HG03558 (cell line): ENCODE data around the gene GCN1.
"Not testable (repeated sequence)": the region's sequence is repeated elsewhere in the genome, so short reads cannot be mapped to it uniquely, and the experiment has no call there.

Experiments used
- ATAC-seq: cut with Tn5 transposase; IDR thresholded peaks from one replicate; pipeline ENCODE4 v1.9.1; 2021; ENCODE audit warnings: moderate number of reproducible peaks; ENCODE audit not compliant: unreplicated experiment; ENCODE audit errors: extremely low read depth

The GCN1 gene

GRCh38 chr12:120194534-120195395, at the start of gene GCN1:
Gene GCN1 (minus strand): TSS chr12:120194715. CDS start chr12:120194697, 18 bp downstream.
- no peak for ATAC-seq

- no peak for ATAC-seq
Observed at GRCh38 chr12:120242971-120243699, 48.6 kb upstream of the GCN1 start.

- ATAC-seq, result no peak
Observed at GRCh38 chr12:120242275-120242799, 47.8 kb upstream of the GCN1 start.

GRCh38 chr12:120241561-120242274, 47.2 kb upstream of the GCN1 start:
- ATAC-seq, result no peak

GRCh38 chr12:120240495-120240833, 45.9 kb upstream of the GCN1 start:
- no peak for ATAC-seq

- ATAC-seq, result no peak
Observed at GRCh38 chr12:120239776-120240494, 45.4 kb upstream of the GCN1 start.

- no peak for ATAC-seq
Observed at GRCh38 chr12:120238839-120239445, 44.4 kb upstream of the GCN1 start.

- ATAC-seq, result no peak
Observed at GRCh38 chr12:120238217-120238616, 43.7 kb upstream of the GCN1 start.

GRCh38 chr12:120237360-120238171, 43.1 kb upstream of the GCN1 start:
- no peak for ATAC-seq

- ATAC-seq, result not testable (repeated sequence)
Observed at GRCh38 chr12:120236809-120237208, 42.3 kb upstream of the GCN1 start.

GRCh38 chr12:120235369-120236323, 41.1 kb upstream of the GCN1 start:
- no peak for ATAC-seq

GRCh38 chr12:120234643-120235368, 40.3 kb upstream of the GCN1 start:
- ATAC-seq, result no peak

- no peak for ATAC-seq
Observed at GRCh38 chr12:120231316-120232011, 36.9 kb upstream of the GCN1 start.

GRCh38 chr12:120230974-120231315, 36.4 kb upstream of the GCN1 start:
- no peak for ATAC-seq

GRCh38 chr12:120230326-120230973, 35.9 kb upstream of the GCN1 start:
- ATAC-seq, result no peak
